Common myeloid progenitor, CD34-positive (primary cell): ENCODE results near the gene NSUN2.

Source experiments
- CTCF ChIA-PET: fragments of 350-600 bp; sonication (Branson Sonifier 250); formaldehyde crosslinking; loops from one replicate; lab custom pipeline; 2021; ENCODE audit warnings: antibody characterized with exemption; lab: Charles Lee
- POLR2A ChIA-PET: fragments of 350-600 bp; sonication (Branson Sonifier 250); formaldehyde crosslinking; loops from one replicate; lab custom pipeline; 2021; ENCODE audit warnings: antibody characterized with exemption; lab: Charles Lee
- DNase-seq, 3 donors: peaks; one replicate each; pipeline versions ENCODE4 v3.0.0 to v3.0.0-alpha.2; 2013
- H3K27ac ChIP-seq, 2 experiments: 1 replicate in 1 of 2; 2 replicates in 1 of 2; pipeline ENCODE4 v1.7.0; 2013; ENCODE audit warnings: inconsistent platforms in 2 of 2, low read length in 2 of 2, mild to moderate bottlenecking in 2 of 2, low read depth in 1 of 2, moderate library complexity in 1 of 2; ENCODE audit not compliant: severe bottlenecking in 2 of 2, insufficient read depth in 1 of 2, poor library complexity in 1 of 2
- H3K27me3 ChIP-seq, 5 experiments: replicated peaks in 2 of 5; 1 replicate in 3 of 5; 2 replicates in 2 of 5; pipeline versions ENCODE4 v1.6.1 to v1.7.0; 2013; ENCODE audit warnings: low read length in 4 of 5, mild to moderate bottlenecking in 2 of 5, moderate library complexity in 2 of 5, inconsistent platforms in 1 of 5; ENCODE audit not compliant: insufficient read depth in 5 of 5, control insufficient read depth in 4 of 5
- H3K36me3 ChIP-seq, 4 experiments: 1 replicate in 2 of 4; 2 replicates in 2 of 4; pipeline versions ENCODE4 v1.6.1 to v1.7.0; 2013; ENCODE audit warnings: low read length in 3 of 4, control low read depth in 1 of 4, mild to moderate bottlenecking in 1 of 4; ENCODE audit not compliant: control insufficient read depth in 4 of 4, insufficient read depth in 4 of 4
- H3K4me1 ChIP-seq, 4 experiments: 1 replicate in 3 of 4; 2 replicates in 1 of 4; pipeline versions ENCODE4 v1.6.1 to v1.7.1; 2013; ENCODE audit warnings: low read length in 3 of 4, mild to moderate bottlenecking in 3 of 4, control low read depth in 1 of 4, inconsistent platforms in 1 of 4, moderate library complexity in 1 of 4; ENCODE audit not compliant: control insufficient read depth in 4 of 4, insufficient read depth in 4 of 4; ENCODE audit errors: control extremely low read depth in 1 of 4
- H3K4me3 ChIP-seq, 7 experiments: 1 replicate in 4 of 7; 2 replicates in 3 of 7; pipeline versions ENCODE4 v1.5.1 to v1.7.0; 2013; ENCODE audit warnings: mild to moderate bottlenecking in 7 of 7, low read length in 6 of 7, moderate library complexity in 6 of 7, inconsistent platforms in 2 of 7, low read depth in 2 of 7, control low read depth in 1 of 7; ENCODE audit not compliant: insufficient read depth in 4 of 7, control insufficient read depth in 1 of 7; ENCODE audit errors: extremely low read depth in 1 of 7
- H3K9me3 ChIP-seq, 5 experiments: 1 replicate in 4 of 5; 2 replicates in 1 of 5; pipeline versions ENCODE4 v1.6.1 to v1.7.1; 2013; ENCODE audit warnings: low read length in 4 of 5, mild to moderate bottlenecking in 2 of 5, inconsistent platforms in 1 of 5, low read depth in 1 of 5, moderate library complexity in 1 of 5; ENCODE audit not compliant: control insufficient read depth in 4 of 5, insufficient read depth in 2 of 5; ENCODE audit errors: control extremely low read depth in 1 of 5
- WGBS: methylation state at CpG from one replicate; pipeline ENCODE4 v1.1.5; 2013; ENCODE audit not compliant: insufficient coverage; 5-methylcytosine and 5-hydroxymethylcytosine counted together

NSUN2 gene

GRCh38 chr5:6568383-6568782 lies 64.5 kb downstream of the NSUN2 start:
- Histone ChIP-seq H3K4me1 (no peaks in the 10 kb centered on the region), H3K27ac (no peak overlapping the region), H3K9me3 (no peaks in the 10 kb centered on the region), H3K27me3 (peaks cover 0 to 6% (median 4%) of the 10 kb centered on the region in 5 experiments), H3K36me3 (no peaks in the 10 kb centered on the region), H3K4me3 (no peak overlapping the region)
- 94% methylated on average over 6 of the region's 6 CpGs for WGBS
- POLR2A ChIA-PET: no interaction called here
- DNase-seq: no peak
- CTCF ChIA-PET: no interaction called here

- DNase-seq: no peak
- peaks cover 0 to 6% (median 3%) of the 10 kb centered on the region in 5 experiments for H3K27me3 ChIP-seq
- H3K27ac ChIP-seq: no peak overlapping the region
- no peaks in the 10 kb centered on the region for H3K9me3 ChIP-seq
- POLR2A ChIA-PET: no interaction called here
- H3K4me1 ChIP-seq: no peaks in the 10 kb centered on the region
- no peak overlapping the region for H3K4me3 ChIP-seq
- no peaks in the 10 kb centered on the region for H3K36me3 ChIP-seq
- CTCF ChIA-PET: no interaction called here
These were observed 65.0 kb downstream of the NSUN2 start for GRCh38 chr5:6567835-6568234.

GRCh38 chr5:6567068-6567467 lies 65.8 kb downstream of the NSUN2 start:
- no peaks in the 10 kb centered on the region for H3K4me1 ChIP-seq
- no peaks in the 10 kb centered on the region for H3K36me3 ChIP-seq
- no CpG with 5 or more reads among the region's 4 CpGs for WGBS
- no peak for DNase-seq
- H3K4me3 ChIP-seq: no peak overlapping the region
- H3K9me3 ChIP-seq: no peaks in the 10 kb centered on the region
- CTCF ChIA-PET: no interaction called here
- H3K27me3 ChIP-seq: peaks cover 0 to 6% (median 3%) of the 10 kb centered on the region in 5 experiments
- POLR2A ChIA-PET: no interaction called here
- no peak overlapping the region for H3K27ac ChIP-seq

GRCh38 chr5:6565492-6565891 lies 67.4 kb downstream of the NSUN2 start:
- H3K27me3 ChIP-seq: peaks cover 0 to 6% (median 3%) of the 10 kb centered on the region in 5 experiments
- POLR2A ChIA-PET: no interaction called here
- H3K4me3 ChIP-seq: no peak overlapping the region
- CTCF ChIA-PET: no interaction called here
- 86% methylated on average over 1 of the region's 3 CpGs for WGBS
- H3K27ac ChIP-seq: no peak overlapping the region
- no peaks in the 10 kb centered on the region for H3K4me1 ChIP-seq
- H3K36me3 ChIP-seq: no peaks in the 10 kb centered on the region
- H3K9me3 ChIP-seq: no peaks in the 10 kb centered on the region
- no peak for DNase-seq

DNA sequence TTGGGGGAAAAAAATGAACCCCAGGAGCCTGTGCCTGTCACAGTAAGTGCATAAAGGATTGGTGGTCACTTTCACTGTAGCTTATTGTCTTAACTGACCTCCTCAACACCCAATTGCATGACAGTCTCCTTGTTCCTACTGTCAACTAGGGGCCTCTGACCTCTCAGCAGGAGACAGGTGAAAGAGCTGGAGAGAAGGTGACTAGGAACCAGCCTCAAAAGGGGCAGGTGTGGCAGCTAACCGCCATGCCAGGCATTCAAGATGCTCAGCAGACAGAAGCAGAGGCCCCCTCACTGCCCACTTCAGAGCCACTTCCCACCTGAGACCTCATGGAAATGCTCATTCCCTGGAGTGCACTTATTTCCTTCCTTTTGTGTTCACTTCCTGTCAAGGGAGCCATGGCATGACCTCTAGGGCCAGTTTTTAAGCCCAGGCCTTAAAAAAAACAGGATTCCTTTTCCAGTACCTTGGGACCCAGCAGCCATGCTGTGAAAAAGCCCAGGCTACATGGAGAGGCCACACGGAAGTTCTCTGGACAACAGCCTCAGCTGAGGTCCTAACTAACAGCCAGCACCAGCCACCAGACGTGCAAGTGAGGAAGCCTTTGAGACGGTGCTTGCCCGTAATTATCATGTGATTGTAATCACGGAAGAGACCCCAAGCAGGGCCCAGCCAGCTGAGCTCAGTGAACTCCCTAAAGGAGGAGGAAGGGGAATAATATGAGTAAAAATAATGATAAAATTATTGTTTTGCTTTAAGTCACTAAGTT lies 74.9 kb downstream of the NSUN2 start:
- no peak for DNase-seq
- Histone ChIP-seq H3K27ac (no peak overlapping the region), H3K36me3 (no peaks in the 10 kb centered on the region), H3K9me3 (no peaks in the 10 kb centered on the region), H3K4me3 (no peak overlapping the region), H3K27me3 (peaks cover 0 to 2% (median 0%) of the 10 kb centered on the region in 5 experiments), H3K4me1 (no peaks in the 10 kb centered on the region)
- ChIA-PET CTCF (no interaction called here), POLR2A (no interaction called here)
- 94% methylated on average over 5 of the region's 6 CpGs for WGBS

DNA sequence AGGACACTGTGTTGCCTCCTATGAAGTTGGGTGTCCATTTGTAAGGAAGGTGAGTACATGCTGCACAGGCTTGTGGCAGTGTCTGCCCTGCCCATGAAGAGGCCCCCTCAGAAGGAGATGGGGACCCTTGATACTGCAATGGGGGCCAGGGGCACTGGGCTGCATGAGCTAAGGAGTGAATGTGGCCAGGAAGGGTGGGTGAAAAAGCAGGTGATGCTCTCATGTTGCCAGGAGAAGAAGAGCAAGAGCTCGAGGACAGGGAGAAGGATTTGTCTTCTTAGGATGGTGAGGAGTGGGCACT lies 76.1 kb downstream of the NSUN2 start:
- Histone ChIP-seq H3K4me1 (no peaks in the 10 kb centered on the region), H3K9me3 (no peaks in the 10 kb centered on the region), H3K27ac (no peak overlapping the region), H3K4me3 (no peak overlapping the region), H3K36me3 (no peaks in the 10 kb centered on the region), H3K27me3 (no peaks in the 10 kb centered on the region)
- POLR2A ChIA-PET: no interaction called here
- 92% methylated on average over 1 of the region's 1 CpG for WGBS
- CTCF ChIA-PET: no interaction called here
- no peak for DNase-seq

GRCh38 chr5:6556089-6556801 lies 76.6 kb downstream of the NSUN2 start:
- no peaks in the 10 kb centered on the region for H3K9me3 ChIP-seq
- no peaks in the 10 kb centered on the region for H3K36me3 ChIP-seq
- H3K4me3 ChIP-seq: no peak overlapping the region
- ChIA-PET CTCF (no interaction called here), POLR2A (no interaction called here)
- 90% methylated on average over 8 of the region's 8 CpGs for whole genome bisulfite sequencing
- no peaks in the 10 kb centered on the region for H3K4me1 ChIP-seq
- no peak overlapping the region for H3K27ac ChIP-seq
- no peaks in the 10 kb centered on the region for H3K27me3 ChIP-seq
- DNase-seq: no peak
